ENCODE data around the gene KRTAP5-8.

DNA sequence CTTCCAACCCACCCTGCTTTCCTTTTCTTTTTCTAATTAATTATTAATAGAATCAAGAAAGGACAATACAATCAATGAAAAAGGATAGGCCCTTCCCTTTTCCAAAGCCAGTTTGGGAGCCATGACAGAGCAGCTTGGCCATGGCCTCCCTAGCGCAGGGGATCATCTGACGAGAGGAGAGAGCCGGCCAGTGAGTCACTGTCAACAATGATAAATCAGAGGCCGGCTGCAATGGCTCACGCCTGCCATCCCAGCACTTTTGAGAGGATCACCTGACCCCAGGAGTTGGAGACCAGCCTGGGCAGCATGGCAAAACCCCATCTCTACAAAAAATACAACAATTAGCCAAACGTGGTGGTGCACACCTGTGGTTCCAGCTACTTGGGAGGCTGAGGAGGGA lies 38.3 kb upstream of the KRTAP5-8 start:
- TF ChIP-seq, protein P1, sequence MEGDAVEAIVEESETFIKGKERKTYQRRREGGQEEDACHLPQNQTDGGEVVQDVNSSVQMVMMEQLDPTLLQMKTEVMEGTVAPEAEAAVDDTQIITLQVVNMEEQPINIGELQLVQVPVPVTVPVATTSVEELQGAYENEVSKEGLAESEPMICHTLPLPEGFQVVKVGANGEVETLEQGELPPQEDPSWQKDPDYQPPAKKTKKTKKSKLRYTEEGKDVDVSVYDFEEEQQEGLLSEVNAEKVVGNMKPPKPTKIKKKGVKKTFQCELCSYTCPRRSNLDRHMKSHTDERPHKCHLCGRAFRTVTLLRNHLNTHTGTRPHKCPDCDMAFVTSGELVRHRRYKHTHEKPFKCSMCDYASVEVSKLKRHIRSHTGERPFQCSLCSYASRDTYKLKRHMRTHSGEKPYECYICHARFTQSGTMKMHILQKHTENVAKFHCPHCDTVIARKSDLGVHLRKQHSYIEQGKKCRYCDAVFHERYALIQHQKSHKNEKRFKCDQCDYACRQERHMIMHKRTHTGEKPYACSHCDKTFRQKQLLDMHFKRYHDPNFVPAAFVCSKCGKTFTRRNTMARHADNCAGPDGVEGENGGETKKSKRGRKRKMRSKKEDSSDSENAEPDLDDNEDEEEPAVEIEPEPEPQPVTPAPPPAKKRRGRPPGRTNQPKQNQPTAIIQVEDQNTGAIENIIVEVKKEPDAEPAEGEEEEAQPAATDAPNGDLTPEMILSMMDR (conservative IDR thresholded peaks at IDR 0.05; ENCODE audit: low read depth, low read length) = no peak
- no peak for TF ChIP-seq EZH2 (IDR thresholded peaks at IDR 0.05; ENCODE audit: borderline replicate concordance, low read depth, low read length, poor library complexity, severe bottlenecking)

Measured in A673 (cell line).